GM19099 (cell line): ENCODE results near the gene TCF7.

Source experiments
- POLR2A ChIP-seq: IDR thresholded peaks from 3 replicates; pipeline ENCODE4 v1.6.1; 2011; ENCODE audit warnings: low read depth; ENCODE audit not compliant: insufficient read length; ENCODE audit errors: extremely low read depth

The TCF7 gene

GRCh38 chr5:134132372-134133187 is 18.1 kb downstream of the TCF7 start:
- no peak for TF ChIP-seq POLR2A

- TF ChIP-seq POLR2A: no peak
These were observed 18.9 kb downstream of the TCF7 start for GRCh38 chr5:134133188-134133994.

GRCh38 chr5:134133995-134134541 is 19.6 kb downstream of the TCF7 start:
- no peak for TF ChIP-seq POLR2A

- no peak for TF ChIP-seq POLR2A
These were observed 20.7 kb downstream of the TCF7 start for GRCh38 chr5:134135091-134135655.

GRCh38 chr5:134136221-134136631 is 21.7 kb downstream of the TCF7 start:
- TF ChIP-seq POLR2A: no peak

GRCh38 chr5:134136771-134137170 is 22.3 kb downstream of the TCF7 start:
- no peak for TF ChIP-seq POLR2A

GRCh38 chr5:134138416-134139376 is 24.2 kb downstream of the TCF7 start:
- no peak for TF ChIP-seq POLR2A

GRCh38 chr5:134139377-134139851 is 24.9 kb downstream of the TCF7 start:
- TF ChIP-seq POLR2A: no peak

- no peak for TF ChIP-seq POLR2A
These were observed 25.5 kb downstream of the TCF7 start for GRCh38 chr5:134139891-134140469.

GRCh38 chr5:134140530-134141201 is 26.2 kb downstream of the TCF7 start:
- TF ChIP-seq POLR2A: no peak

GRCh38 chr5:134141331-134142050 is 27.0 kb downstream of the TCF7 start:
- TF ChIP-seq POLR2A: no peak

GRCh38 chr5:134142052-134142451 is 27.6 kb downstream of the TCF7 start:
- TF ChIP-seq POLR2A: no peak

- no peak for TF ChIP-seq POLR2A
These were observed 28.3 kb downstream of the TCF7 start for GRCh38 chr5:134142806-134143205.
